ENCODE measurements around the gene DUSP2.

- TF ChIP-seq CTCF (IDR thresholded peaks at IDR 0.05) (no peak), POLR2A (IDR thresholded peaks at IDR 0.05) (no peak)
Observed at GRCh38 chr2:96131152-96131812, 14.0 kb downstream of the DUSP2 start.

All from thyroid gland (tissue), 4 donors.